HCT116 (cell line): ENCODE data around the gene CCBE1. TPM values are rescaled to one million over a fixed set of nuclear protein-coding genes. Genes with fewer than 3 reads are reported as not detected.

ENCODE experiments used
- ATAC-seq: fragments of 200-7000 bp; cut with Tn5 transposase; 2 replicates; pipeline ENCODE4 v1.9.1; 2020; ENCODE audit warnings: mild to moderate bottlenecking, moderate library complexity
- BruUV-seq: library from RNA; stranded (reverse); fragments of 400-500 nt; replicated peaks from 2 replicates; lab custom pipeline; 2021; lab: Mats Ljungman, UMichigan
- CTCF ChIA-PET: fragments of 300-600 bp; sonication (Branson Sonifier 250); formaldehyde crosslinking; loops from one replicate; lab custom pipeline; 2021; ENCODE audit warnings: antibody characterized with exemption; lab: Charles Lee
- POLR2A ChIA-PET: fragments of 300-600, 350-600 bp; sonication (Branson Sonifier 250); formaldehyde crosslinking; loops from one replicate; lab custom pipeline; 2021; ENCODE audit warnings: antibody characterized with exemption; lab: Charles Lee
- RAD21 ChIA-PET, 2 experiments: fragments of 300-600 bp; sonication (Branson Sonifier 250); formaldehyde crosslinking; loops; one replicate each; lab custom pipeline; 2023; ENCODE audit warnings: low total read pairs in 2 of 2; ENCODE audit not compliant: uncharacterized antibody in 2 of 2, unreplicated experiment in 2 of 2, low non-redundant PET in 1 of 2; lab: Charles Lee
- DNase-seq: peaks from one replicate; pipeline ENCODE4 v3.0.0-alpha.2; 2010; ENCODE audit warnings: low read depth, low spot score
- H2AFZ ChIP-seq: fragments of 200-600 bp; shearing (Covaris generic), sonication (generic); 2 replicates; pipeline ENCODE4 v1.6.1; 2017; ENCODE audit warnings: low read depth, mixed run types, mixed read lengths, antibody characterized with exemption, low read length; ENCODE audit not compliant: poor library complexity, severe bottlenecking
- H3K27ac ChIP-seq: 2 replicates; pipeline ENCODE4 v1.5.1; 2012; ENCODE audit warnings: low read depth, low read length
- H3K27me3 ChIP-seq: fragments of 200-600 bp; sonication (generic); 2 replicates; pipeline ENCODE4 v1.6.1; 2016; ENCODE audit warnings: mixed run types, low read length, mixed read lengths; ENCODE audit not compliant: insufficient read depth
- H3K36me3 ChIP-seq, 2 experiments: fragments of 200-500 bp in 1 of 2; fragments of 200-600 bp in 1 of 2; sonication (Bioruptor generic) in 1 of 2; sonication (generic) in 1 of 2; 2 replicates each; pipeline versions ENCODE4 v1.5.1 to v1.6.1; 2014 to 2016; ENCODE audit warnings: low read length in 2 of 2, inconsistent platforms in 1 of 2, mixed read lengths in 1 of 2, mixed run types in 1 of 2; ENCODE audit not compliant: insufficient read depth in 2 of 2, control insufficient read depth in 1 of 2
- H3K4me1 ChIP-seq, 2 experiments: fragments of 200-600 bp in 1 of 2; sonication (generic) in 1 of 2; 2 replicates each; pipeline versions ENCODE4 v1.5.1 to v1.6.1; 2012 to 2017; ENCODE audit warnings: low read length in 2 of 2, inconsistent platforms in 1 of 2, mild to moderate bottlenecking in 1 of 2, mixed read lengths in 1 of 2, mixed run types in 1 of 2, moderate library complexity in 1 of 2; ENCODE audit not compliant: insufficient read depth in 2 of 2, control insufficient read depth in 1 of 2
- H3K4me2 ChIP-seq: fragments of 200-600 bp; sonication (generic); 2 replicates; pipeline ENCODE4 v1.6.1; 2017; ENCODE audit warnings: mixed run types, low read length, mixed read lengths
- H3K4me3 ChIP-seq, 2 experiments: fragments of 200-600 bp in 1 of 2; sonication (generic) in 1 of 2; replicated peaks in 1 of 2; 2 replicates each; pipeline ENCODE4 v1.5.1; 2011 to 2016; ENCODE audit warnings: low read length in 2 of 2, control low read depth in 1 of 2, low read depth in 1 of 2, mild to moderate bottlenecking in 1 of 2, mixed read lengths in 1 of 2, mixed run types in 1 of 2
- H3K79me2 ChIP-seq: fragments of 200-600 bp; sonication (generic); 2 replicates; pipeline ENCODE4 v1.6.1; 2017; ENCODE audit warnings: mild to moderate bottlenecking, mixed run types, low read length, moderate library complexity, mixed read lengths; ENCODE audit not compliant: insufficient read depth
- H3K9ac ChIP-seq: fragments of 200-600 bp; sonication (generic); 2 replicates; pipeline ENCODE4 v1.6.1; 2016; ENCODE audit warnings: low read length, mixed read lengths
- H3K9me2 ChIP-seq: fragments of 200-600 bp; sonication (generic), shearing (Covaris generic); 2 replicates; pipeline ENCODE4 v1.6.1; 2017; ENCODE audit warnings: mixed run types, mild to moderate bottlenecking, moderate library complexity; ENCODE audit not compliant: insufficient read depth
- H3K9me3 ChIP-seq, 2 experiments: fragments of 200-500 bp in 1 of 2; fragments of 200-600 bp in 1 of 2; sonication (Bioruptor generic) in 1 of 2; sonication (generic) in 1 of 2; 2 replicates each; pipeline ENCODE4 v1.6.1; 2014 to 2017; ENCODE audit warnings: low read length in 2 of 2, mixed read lengths in 2 of 2, inconsistent platforms in 1 of 2, low read depth in 1 of 2, mild to moderate bottlenecking in 1 of 2, mixed run types in 1 of 2, moderate library complexity in 1 of 2; ENCODE audit not compliant: control insufficient read depth in 1 of 2, insufficient read depth in 1 of 2
- H4K20me1 ChIP-seq: fragments of 200-600 bp; sonication (generic), shearing (Covaris generic); 2 replicates; pipeline ENCODE4 v1.6.1; 2017; ENCODE audit warnings: mixed run types, mild to moderate bottlenecking, moderate library complexity; ENCODE audit not compliant: insufficient read depth
- ATF3 ChIP-seq: IDR thresholded peaks from 2 replicates; pipeline ENCODE4 v1.6.1; 2012
- CEBPB ChIP-seq: IDR thresholded peaks from 2 replicates; pipeline ENCODE4 v1.6.1; 2012; ENCODE audit warnings: low read depth
- ELF1 ChIP-seq: IDR thresholded peaks from 2 replicates; pipeline ENCODE4 v1.6.1; 2012; ENCODE audit warnings: low read depth, borderline replicate concordance
- EZH2phosphoT487 ChIP-seq: fragments of 200-600 bp; IDR thresholded peaks from 2 replicates; pipeline ENCODE4 v1.6.1; 2018; ENCODE audit warnings: antibody characterized with exemption, borderline replicate concordance
- FOSL1 ChIP-seq: IDR thresholded peaks from 2 replicates; pipeline ENCODE4 v1.6.1; 2012; ENCODE audit warnings: low read depth
- POLR2AphosphoS5 ChIP-seq: IDR thresholded peaks from 2 replicates; pipeline ENCODE4 v1.6.1; 2011; ENCODE audit warnings: mild to moderate bottlenecking, low read depth, low read length, moderate library complexity
- SIN3A ChIP-seq: IDR thresholded peaks from 2 replicates; pipeline ENCODE4 v1.6.1; 2012; ENCODE audit warnings: low read depth
- SRF ChIP-seq: IDR thresholded peaks from 2 replicates; pipeline ENCODE4 v1.6.1; 2012; ENCODE audit warnings: low read depth
- YY1 ChIP-seq: IDR thresholded peaks from 2 replicates; pipeline ENCODE4 v1.6.1; 2011; ENCODE audit warnings: low read length, low read depth, moderate library complexity, mild to moderate bottlenecking; ENCODE audit not compliant: insufficient replicate concordance; ENCODE audit errors: extremely low read depth
- ZBTB33 ChIP-seq: IDR thresholded peaks from 2 replicates; pipeline ENCODE4 v1.6.1; 2011; ENCODE audit warnings: mild to moderate bottlenecking, low read length, moderate library complexity; ENCODE audit not compliant: insufficient replicate concordance; ENCODE audit errors: extremely low read depth
- intact Hi-C: fragments of 100-400 bp; cut with micrococcal nuclease; formaldehyde crosslinking; loops from 2 replicates; pipeline ENCODE4 v1.10.0; 2022
- total RNA-seq: library from RNA; stranded (reverse); gene quantifications from one replicate; pipeline ENCODE4 v1.2.1, GENCODE V29; 2021; ENCODE audit not compliant: unreplicated experiment
- TF ChIP-seq, protein P1 (sequence below): IDR thresholded peaks from 2 replicates; pipeline ENCODE4 v1.6.1; 2012

CCBE1 gene
- total RNA-seq, 1 experiment from 2014 or later = 0.84 TPM

- BruUV-seq = no TSS peak
- POLR2A ChIA-PET = no interaction called here
- H3K79me2 ChIP-seq = no peaks in the 10 kb centered on the region
- no peaks in the 10 kb centered on the region for H3K4me1 ChIP-seq
- H3K27me3 ChIP-seq = peaks cover 32% of the 10 kb centered on the region
- no peaks in the 10 kb centered on the region for H3K9me3 ChIP-seq
- CTCF ChIA-PET = no interaction called here
- H3K9me2 ChIP-seq = no peaks in the 10 kb centered on the region
- DNase-seq (no peak), ATAC-seq (no peak)
- TF ChIP-seq CEBPB (no peak), ZBTB33 (no peak), ATF3 (no peak), ELF1 (no peak), YY1 (no peak), EZH2phosphoT487 (no peak), POLR2AphosphoS5 (no peak), SRF (no peak), FOSL1 (no peak), SIN3A (no peak)
- TF ChIP-seq, protein P1, sequence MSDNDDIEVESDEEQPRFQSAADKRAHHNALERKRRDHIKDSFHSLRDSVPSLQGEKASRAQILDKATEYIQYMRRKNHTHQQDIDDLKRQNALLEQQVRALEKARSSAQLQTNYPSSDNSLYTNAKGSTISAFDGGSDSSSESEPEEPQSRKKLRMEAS = no peak
- RAD21 ChIA-PET = no interaction called here
- no peak overlapping the region for H3K9ac ChIP-seq
- H3K4me3 ChIP-seq = no peak overlapping the region
- no peak overlapping the region for H3K4me2 ChIP-seq
- H3K36me3 ChIP-seq = no peaks in the 10 kb centered on the region
- H3K27ac ChIP-seq = no peak overlapping the region
- no peak overlapping the region for H2AFZ ChIP-seq
- intact Hi-C loops = no loop called here
- no peaks in the 10 kb centered on the region for H4K20me1 ChIP-seq
Observed at GRCh38 chr18:59612381-59612780, 84.8 kb downstream of the CCBE1 start.
